GM12878 (cell line): ENCODE measurements around the gene HRH3. TPM values are rescaled to one million over a fixed set of nuclear protein-coding genes. Genes with fewer than 3 reads are reported as not detected.

Source experiments
- BHLHE40 ChIP-seq, 2 experiments: fragments of 450-650 bp in 1 of 2; IDR thresholded peaks; 2 replicates each; pipeline ENCODE4 v1.6.1; 2011 to 2017; ENCODE audit warnings: low read depth in 2 of 2, borderline replicate concordance in 1 of 2, improper control_type of control experiment in 1 of 2, low read length in 1 of 2, mild to moderate bottlenecking in 1 of 2
- E2F8 ChIP-seq: fragments of 450-650 bp; IDR thresholded peaks from 2 replicates; pipeline ENCODE4 v1.6.1; 2018; ENCODE audit warnings: mild to moderate bottlenecking, low read depth, moderate library complexity; ENCODE audit not compliant: partially characterized antibody
- ETV6 ChIP-seq, 2 experiments: fragments of 450-650 bp in 1 of 2; IDR thresholded peaks in 1 of 2; conservative IDR thresholded peaks in 1 of 2; 2 replicates each; pipeline ENCODE4 v1.6.1; 2014; ENCODE audit warnings: antibody characterized with exemption in 1 of 2, borderline replicate concordance in 1 of 2, low read depth in 1 of 2, mild to moderate bottlenecking in 1 of 2, moderate library complexity in 1 of 2
- HDGF ChIP-seq: fragments of 450-650 bp; IDR thresholded peaks from 2 replicates; pipeline ENCODE4 v1.6.1; 2016; ENCODE audit warnings: antibody characterized with exemption
- IRF4 ChIP-seq: IDR thresholded peaks from 2 replicates; pipeline ENCODE4 v1.6.1; 2011; ENCODE audit warnings: low read depth, low read length
- MLLT1 ChIP-seq: fragments of 450-650 bp; IDR thresholded peaks from 2 replicates; pipeline ENCODE4 v1.6.1; 2016; ENCODE audit warnings: mild to moderate bottlenecking
- NFYB ChIP-seq: IDR thresholded peaks from 2 replicates; pipeline ENCODE4 v1.6.1; 2011; ENCODE audit warnings: low read depth, mild to moderate bottlenecking, low read length, improper control_type of control experiment, moderate library complexity; ENCODE audit not compliant: insufficient read depth
- PML ChIP-seq: IDR thresholded peaks from 2 replicates; pipeline ENCODE4 v1.6.1; 2012; ENCODE audit warnings: low read length, inconsistent platforms
- POLR2AphosphoS5 ChIP-seq: IDR thresholded peaks from 2 replicates; pipeline ENCODE4 v1.6.1; 2011; ENCODE audit warnings: mild to moderate bottlenecking, low read length, inconsistent platforms
- POU2F2 ChIP-seq: IDR thresholded peaks from 3 replicates; pipeline ENCODE4 v1.6.1; 2011; ENCODE audit warnings: low read depth, mild to moderate bottlenecking, low read length, borderline replicate concordance
- PRDM15 ChIP-seq: fragments of 450-650 bp; formaldehyde crosslinking; IDR thresholded peaks from 2 replicates; pipeline ENCODE4 v1.4.0; 2020; ENCODE audit warnings: mild to moderate bottlenecking, moderate library complexity
- RB1 ChIP-seq: fragments of 450-650 bp; formaldehyde crosslinking; IDR thresholded peaks from 2 replicates; pipeline ENCODE4 v1.6.1; 2017; ENCODE audit warnings: mild to moderate bottlenecking, borderline replicate concordance
- SIX5 ChIP-seq: IDR thresholded peaks from 2 replicates; pipeline ENCODE4 v1.6.1; 2011; ENCODE audit warnings: mild to moderate bottlenecking, low read depth, low read length, moderate library complexity; ENCODE audit not compliant: severe bottlenecking
- TCF3 ChIP-seq: IDR thresholded peaks from 2 replicates; pipeline ENCODE4 v1.6.1; 2012; ENCODE audit warnings: low read depth, mild to moderate bottlenecking, low read length, borderline replicate concordance; ENCODE audit not compliant: insufficient read depth
- TCF7 ChIP-seq: IDR thresholded peaks from 2 replicates; pipeline ENCODE4 v1.6.1; 2014; ENCODE audit warnings: antibody characterized with exemption, borderline replicate concordance
- ZBTB11 ChIP-seq: fragments of 450-650 bp; formaldehyde crosslinking; IDR thresholded peaks from 2 replicates; pipeline ENCODE4 v1.5.0; 2022; ENCODE audit warnings: mild to moderate bottlenecking, missing genetic modification characterization
- polyA plus RNA-seq, 11 experiments: library from polyadenylated mRNA; depleted of rRNA in 4 of 11; unstranded in 6 of 11; stranded (reverse) in 5 of 11; fragments of >200 nt; fragmentation: Nextera tagmentation in 4 of 11; fragmentation: Illumina TruSeq in 1 of 11; extraction: Ambion mirVana in 4 of 11; extraction: Trizol in 1 of 11; gene quantifications; 1 replicate in 1 of 11; 2 replicates in 10 of 11; pipeline versions ENCODE4 v1.2.1 to v1.2.3, GENCODE V29; 2011 to 2016; ENCODE audit warnings: inconsistent platforms in 2 of 11, missing spikeins in 2 of 11, low read depth in 1 of 11
- total RNA-seq, 4 experiments: library from RNA; depleted of rRNA in 3 of 4; stranded (reverse); fragments of >200 nt in 3 of 4; fragmentation: Illumina TruSeq in 1 of 4; extraction: Trizol in 1 of 4; gene quantifications; 2 replicates each; pipeline versions ENCODE4 v1.2.1 to v1.2.3, GENCODE V29; 2013 to 2021

The HRH3 gene
- total and polyA plus RNA-seq, 10 of the 15 experiments (the other 5 are each of a cell fraction or from before 2014, with no cell fraction given), result not detected

- TF ChIP-seq ZBTB11 (CRISPR knock-in tag), result peak; percentile 7; the same call in 1 of the 2 replicates
- peak; percentile 22; the same call in 1 of the 2 replicates for TF ChIP-seq MLLT1
- TF ChIP-seq NFYB, result no peak
- TF ChIP-seq E2F8, result peak; percentile 51
- TF ChIP-seq POU2F2, result peak; percentile 89
- TF ChIP-seq TCF3, result 0 out of 2 replicates have a peak, but pooled peaks have one; percentile 51
- peak; percentile 44 for TF ChIP-seq SIX5
- TF ChIP-seq BHLHE40 (IDR thresholded peaks at IDR 0.05; ENCODE audit: borderline replicate concordance in 1 of 2, low read depth in 2 of 2, low read length in 1 of 2), result peak; percentile 39 to 62; a peak in 3 of 4 replicates
- no peak for TF ChIP-seq RB1
- TF ChIP-seq HDGF, result peak; percentile 34; the same call in 1 of the 2 replicates
- peak; percentile 91 for TF ChIP-seq PML
- 0 out of 2 replicates have a peak, but pooled peaks have one; percentile 5 for TF ChIP-seq IRF4
- TF ChIP-seq PRDM15 (CRISPR knock-in tag), result no peak
- no peak for TF ChIP-seq TCF7
- peak; percentile 98 for TF ChIP-seq POLR2AphosphoS5
- TF ChIP-seq ETV6 (conservative IDR thresholded peaks at IDR 0.05 in 1 of 2, IDR thresholded peaks at IDR 0.05 in 1 of 2; ENCODE audit: borderline replicate concordance in 1 of 2, low read depth in 1 of 2), result no peak
These were observed 37.3 kb downstream of the HRH3 start, which contains the start of gene MTG2 (continued) for GRCh38 chr20:62182469-62183425.
